Skin of body (tissue), 2 donors: Measurements from ENCODE around the gene CEP350. TPM values are rescaled to one million over a fixed set of nuclear protein-coding genes. Genes with fewer than 3 reads are reported as not detected.

ENCODE experiments used
- DNase-seq: peaks from one replicate; lab custom pipeline; 2025; lab: John Stamatoyannopoulos, UW
- total RNA-seq: library from RNA; depleted of rRNA; stranded (reverse); fragments of >200 nt; gene quantifications from one replicate; pipeline ENCODE4 v1.2.3, GENCODE V29; 2014

CEP350 gene, protein sequence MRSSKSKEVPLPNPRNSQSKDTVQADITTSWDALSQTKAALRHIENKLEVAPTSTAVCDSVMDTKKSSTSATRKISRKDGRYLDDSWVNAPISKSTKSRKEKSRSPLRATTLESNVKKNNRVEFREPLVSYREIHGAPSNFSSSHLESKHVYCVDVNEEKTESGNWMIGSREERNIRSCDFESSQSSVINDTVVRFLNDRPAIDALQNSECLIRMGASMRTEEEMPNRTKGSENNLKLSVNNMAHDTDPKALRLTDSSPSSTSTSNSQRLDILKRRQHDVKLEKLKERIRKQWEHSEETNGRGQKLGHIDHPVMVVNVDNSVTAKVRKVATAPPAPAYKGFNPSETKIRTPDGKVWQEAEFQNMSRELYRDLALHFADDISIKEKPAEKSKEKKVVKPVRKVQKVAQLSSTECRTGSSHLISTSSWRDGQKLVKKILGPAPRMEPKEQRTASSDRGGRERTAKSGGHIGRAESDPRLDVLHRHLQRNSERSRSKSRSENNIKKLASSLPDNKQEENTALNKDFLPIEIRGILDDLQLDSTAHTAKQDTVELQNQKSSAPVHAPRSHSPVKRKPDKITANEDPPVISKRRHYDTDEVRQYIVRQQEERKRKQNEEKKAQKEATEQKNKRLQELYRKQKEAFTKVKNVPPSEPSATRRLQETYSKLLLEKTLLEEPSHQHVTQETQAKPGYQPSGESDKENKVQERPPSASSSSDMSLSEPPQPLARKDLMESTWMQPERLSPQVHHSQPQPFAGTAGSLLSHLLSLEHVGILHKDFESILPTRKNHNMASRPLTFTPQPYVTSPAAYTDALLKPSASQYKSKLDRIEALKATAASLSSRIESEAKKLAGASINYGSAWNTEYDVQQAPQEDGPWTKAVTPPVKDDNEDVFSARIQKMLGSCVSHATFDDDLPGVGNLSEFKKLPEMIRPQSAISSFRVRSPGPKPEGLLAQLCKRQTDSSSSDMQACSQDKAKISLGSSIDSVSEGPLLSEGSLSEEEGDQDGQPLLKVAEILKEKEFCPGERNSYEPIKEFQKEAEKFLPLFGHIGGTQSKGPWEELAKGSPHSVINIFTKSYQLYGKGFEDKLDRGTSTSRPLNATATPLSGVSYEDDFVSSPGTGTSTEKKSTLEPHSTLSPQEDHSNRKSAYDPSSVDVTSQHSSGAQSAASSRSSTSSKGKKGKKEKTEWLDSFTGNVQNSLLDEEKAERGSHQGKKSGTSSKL (N-terminal part only)
- total RNA-seq = 69.0 TPM

DNA sequence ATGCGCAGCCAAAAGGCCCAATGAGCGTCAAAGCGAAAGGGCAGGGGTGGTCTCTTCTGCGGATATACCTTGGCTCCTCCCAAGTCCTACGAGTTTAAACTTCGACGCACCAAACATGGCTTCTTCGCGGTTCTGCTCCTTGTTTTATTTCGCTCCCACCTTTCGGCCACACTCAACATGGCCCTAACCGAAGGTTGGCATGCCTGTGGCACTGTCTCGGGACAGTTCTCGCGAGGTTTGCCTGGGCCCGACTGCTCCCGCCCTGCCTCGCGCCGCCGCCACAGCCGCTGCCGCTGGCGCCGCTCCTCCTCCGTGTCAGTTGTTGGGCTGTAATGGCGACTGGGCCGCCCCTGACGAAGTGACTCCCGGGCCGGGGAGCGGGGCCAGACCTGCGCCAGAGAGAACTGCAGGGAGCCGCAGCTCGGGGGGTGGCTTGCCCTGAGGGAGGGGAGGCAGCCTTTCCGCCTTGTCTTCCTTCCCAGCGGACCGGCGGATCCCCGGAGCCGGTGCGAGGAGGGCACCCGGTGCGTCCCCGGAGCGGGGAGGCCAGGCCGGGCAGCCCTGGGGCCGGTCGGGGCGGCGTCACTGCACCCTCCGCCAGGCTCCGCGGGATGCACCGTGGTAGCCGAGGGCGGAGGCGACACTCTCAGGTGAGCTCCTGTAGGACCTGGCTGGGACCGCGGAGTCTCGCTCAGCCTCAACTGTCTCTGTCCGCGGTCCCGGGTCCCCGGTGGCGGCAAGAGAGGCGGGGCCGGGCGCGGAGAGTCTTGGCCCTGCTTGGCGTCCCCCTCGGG is at the start of gene CEP350:
TSS of gene CEP350 (plus strand) at position 318 of the 794 bp plus-strand sequence. CDS start 31,372 bp downstream, outside the sequence.
- DNase-seq = peak; percentile 99

DNA sequence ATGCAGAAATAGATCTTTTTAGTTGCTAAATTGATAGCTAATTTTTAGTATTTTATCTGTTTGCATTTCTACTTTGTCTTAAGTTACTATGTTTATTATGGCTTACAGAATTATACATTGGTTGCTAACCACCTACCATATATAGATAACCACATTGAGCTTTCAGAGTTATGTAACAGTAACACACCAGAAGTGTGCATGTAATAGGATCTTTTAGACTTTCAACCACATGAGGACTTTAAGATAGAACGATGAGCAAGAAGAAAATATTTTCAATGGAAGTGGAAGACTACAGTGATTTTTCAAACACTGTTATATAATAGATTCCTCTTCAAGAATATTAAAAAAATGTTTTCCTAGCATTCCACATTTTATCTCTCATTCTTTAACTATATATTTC is 43.7 kb upstream of the CEP350 start:
- DNase-seq = no peak

DNA sequence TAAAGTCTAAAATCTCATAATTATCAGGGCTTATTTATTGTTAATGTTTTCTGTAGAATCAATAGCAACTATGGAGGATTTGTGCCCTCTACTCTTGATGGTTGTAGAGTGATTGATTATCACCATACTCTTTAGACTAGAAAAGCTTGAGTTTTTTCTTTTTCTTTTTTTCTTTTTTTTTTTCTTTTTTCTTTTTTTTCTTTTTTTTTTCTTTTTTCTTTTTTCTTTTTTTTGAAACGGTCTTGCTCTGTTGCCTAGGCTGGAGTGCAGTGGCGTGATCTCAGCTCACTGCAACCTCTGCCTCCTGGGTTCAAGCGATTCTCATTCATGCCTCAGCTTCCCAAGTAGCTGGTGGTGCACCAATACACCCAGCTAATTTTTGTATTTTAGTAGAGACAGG is 42.8 kb upstream of the CEP350 start:
- DNase-seq = no peak

DNA sequence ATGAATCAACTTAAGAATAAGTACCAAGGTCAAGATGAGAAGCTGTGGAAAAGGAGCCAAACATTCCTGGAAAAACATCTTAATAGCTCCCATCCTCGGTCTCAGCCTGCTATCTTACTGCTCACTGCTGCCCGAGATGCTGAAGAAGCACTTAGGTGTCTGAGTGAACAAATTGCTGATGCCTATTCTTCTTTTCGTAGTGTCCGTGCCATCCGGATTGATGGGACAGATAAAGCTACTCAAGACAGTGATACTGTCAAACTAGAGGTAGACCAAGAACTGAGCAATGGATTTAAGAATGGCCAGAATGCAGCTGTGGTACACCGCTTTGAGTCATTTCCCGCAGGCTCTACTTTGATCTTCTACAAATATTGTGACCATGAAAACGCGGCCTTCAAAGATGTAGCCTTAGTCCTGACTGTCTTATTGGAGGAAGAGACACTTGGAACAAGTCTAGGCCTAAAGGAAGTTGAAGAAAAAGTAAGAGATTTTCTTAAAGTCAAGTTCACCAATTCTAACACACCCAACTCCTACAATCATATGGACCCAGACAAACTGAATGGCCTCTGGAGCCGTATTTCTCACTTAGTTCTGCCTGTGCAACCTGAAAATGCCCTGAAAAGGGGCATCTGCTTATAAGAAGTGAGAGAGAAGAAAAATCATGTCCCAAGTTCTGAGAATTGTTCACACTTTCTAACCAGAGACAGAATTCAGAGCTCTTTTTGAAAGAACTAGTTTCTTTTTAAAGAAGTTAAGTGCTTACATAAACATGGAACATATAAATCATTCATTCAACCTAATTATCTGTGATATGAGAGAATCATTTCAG is 36.8 kb upstream of the CEP350 start:
- no peak for DNase-seq

DNA sequence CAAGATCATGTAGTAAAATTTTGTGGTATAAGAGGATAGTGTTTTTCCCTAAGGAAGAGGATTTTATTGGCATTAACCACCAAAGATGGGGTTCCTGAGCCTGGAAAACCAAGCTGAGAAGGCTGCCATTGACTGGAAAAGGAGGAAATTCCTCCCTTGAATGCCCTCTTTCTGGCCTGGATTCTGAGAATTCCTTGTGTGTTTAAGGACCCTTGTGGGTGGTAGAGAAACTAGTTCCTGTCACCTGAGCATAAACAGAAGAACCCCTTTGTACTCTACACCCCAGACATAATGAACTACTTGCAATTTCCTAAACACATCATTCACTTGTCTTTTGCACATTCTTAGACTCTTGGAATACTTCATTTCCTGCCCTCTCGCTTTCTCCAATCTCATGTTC is 33.1 kb upstream of the CEP350 start:
- DNase-seq = no peak

DNA sequence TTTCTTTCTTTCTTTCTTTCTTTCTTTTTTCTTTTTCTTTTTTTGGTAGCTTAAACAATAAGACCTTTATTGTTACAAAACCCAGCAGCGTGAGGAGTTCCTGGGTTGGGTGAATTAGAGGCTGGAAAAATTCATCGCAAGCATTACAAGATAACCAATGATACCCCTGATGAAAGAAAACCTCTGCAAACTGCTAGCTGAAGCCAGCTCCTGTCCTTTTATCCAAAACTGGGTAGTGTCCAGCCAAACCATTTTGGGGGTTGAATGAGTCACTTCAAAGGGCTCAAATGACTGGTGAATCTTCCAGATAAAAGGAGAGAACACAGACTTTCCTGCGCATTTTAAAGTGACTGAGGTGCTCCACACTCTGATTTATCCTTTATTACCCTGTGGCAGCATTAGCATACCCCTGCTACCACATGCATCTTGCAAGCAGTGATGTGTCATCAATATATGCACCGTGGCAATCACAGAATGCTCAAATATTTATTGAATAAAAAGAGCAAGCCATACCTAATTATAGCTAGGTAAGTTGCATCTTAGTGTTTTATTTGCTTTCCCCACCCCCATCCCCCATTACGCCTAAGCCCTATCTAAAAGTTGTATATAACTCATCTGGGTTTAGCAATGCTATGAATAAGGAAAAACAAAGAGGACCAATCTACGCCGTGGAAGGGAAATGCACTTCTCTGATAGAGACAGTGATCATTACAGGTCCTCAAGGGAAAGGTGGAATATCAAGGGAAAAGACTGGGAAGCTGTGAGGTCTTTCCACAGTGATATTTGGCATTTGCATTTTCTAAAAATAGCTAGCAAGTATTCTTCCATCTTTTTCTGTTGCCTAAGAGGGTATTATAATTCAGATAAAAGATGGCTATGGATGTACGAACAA is 32.4 kb upstream of the CEP350 start:
- DNase-seq = no peak

DNA sequence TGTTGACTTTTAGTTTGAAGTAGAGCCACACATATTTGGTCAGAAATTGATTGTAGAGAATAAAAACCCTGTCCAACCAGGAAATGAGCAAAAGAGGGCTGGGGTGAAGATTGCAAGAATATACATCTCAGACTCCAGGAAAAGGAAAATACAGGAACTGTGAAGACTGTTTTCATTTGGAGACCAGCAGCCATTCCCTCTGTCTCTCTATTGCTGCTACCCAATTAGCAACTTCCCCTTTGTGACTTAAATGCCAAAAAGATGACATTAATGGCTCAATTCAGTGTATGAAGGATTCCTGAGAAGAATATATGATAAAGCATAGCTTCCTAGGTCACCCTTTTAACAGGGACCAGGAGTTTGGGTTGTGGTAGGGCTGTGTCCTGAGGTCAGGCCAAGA is 31.6 kb upstream of the CEP350 start:
- DNase-seq = peak; percentile 2

DNA sequence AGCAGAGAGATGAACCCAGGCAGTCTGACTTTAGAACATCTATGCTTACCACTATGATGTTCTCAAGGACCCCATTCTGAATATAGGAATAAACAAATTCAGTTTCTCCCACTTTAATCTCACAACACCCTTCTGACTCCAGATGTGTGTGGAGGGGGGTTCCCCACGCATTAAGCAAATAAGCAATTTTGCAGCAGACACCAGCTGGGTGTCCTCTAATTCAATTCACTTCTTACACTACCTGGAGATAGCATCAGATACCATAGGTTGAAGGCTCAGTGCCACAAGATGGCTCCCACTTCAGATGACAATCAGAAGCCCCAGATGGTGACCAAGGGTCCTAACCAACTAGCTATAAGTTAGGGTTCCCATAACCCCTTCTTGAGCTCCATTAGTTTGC is 30.3 kb upstream of the CEP350 start:
- DNase-seq = no peak

DNA sequence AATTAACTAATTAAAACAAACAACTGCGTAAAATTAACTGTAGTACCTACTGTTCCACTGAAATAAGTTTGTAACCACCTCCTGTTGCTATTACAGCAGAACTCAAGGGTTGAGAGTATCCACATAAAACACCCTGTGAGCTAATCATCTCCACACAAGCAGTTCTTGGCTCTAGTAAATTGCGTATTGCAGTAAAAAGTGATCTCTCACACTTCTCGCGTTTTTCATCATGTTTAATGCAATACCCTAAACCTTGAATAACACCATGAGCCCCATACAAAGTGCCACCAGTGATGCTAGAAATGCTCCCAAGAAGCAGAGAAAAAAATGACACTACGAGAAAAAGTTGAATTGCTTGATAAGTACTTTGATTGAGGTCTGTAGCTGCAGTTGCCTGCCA is 29.3 kb upstream of the CEP350 start:
- DNase-seq = no peak

DNA sequence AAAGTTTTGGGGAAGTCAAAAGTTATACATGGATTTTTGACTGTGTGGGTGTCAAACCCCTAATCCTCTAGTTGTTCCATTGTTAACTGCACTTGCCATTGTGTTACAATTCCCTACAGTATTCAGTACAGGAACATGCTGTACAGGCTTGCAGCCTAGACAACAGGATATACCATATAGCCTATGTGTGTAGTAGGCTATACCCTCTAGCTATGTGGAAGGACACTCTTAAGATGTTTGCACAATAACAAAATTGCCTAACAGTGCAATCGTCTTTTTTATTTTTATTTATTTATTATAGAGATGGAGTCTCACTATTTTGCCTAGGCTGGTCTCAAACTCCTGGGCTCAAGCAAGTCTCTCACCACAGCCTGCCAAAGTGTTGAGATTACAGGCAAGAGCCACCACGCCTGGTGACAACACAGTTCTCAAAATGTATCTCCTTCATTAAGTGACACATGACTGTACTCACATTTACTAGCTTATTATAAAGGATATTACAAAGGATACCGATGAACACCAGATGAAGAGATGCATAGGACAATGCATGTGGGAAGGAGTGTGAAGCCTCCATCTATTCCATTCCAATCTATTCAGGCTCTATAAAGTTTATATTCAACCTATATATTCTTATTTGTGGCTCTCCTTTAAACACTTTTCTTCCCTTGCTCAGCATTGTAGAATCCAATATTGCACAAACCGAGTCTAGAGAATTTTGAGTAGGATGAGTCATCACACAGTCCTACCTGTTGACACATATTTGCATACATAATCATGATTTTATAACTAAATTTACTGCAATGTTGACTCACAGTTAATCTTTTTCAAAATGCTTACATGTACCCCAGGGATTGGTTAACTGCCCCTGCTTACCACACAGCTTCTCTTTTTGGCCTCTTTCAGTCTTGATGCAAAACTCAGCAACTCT is 28.4 kb upstream of the CEP350 start:
- no peak for DNase-seq

DNA sequence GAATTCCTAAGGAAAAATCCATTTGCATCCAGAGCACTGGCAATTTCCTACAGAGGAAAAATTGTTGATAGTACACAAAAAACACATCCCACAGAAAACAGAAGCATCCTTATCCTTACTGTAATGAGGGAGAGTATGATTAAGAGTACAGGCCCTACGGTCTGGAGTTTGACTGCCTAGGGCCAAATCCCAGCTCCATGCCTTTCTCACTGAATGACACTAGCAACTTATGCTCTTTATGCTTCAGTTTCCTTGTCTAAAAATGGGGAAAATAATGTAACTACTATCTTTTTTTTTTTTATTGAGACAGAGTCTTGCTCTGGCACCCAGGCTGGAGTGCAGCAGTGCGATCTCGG is 27.8 kb upstream of the CEP350 start:
- DNase-seq = no peak

DNA sequence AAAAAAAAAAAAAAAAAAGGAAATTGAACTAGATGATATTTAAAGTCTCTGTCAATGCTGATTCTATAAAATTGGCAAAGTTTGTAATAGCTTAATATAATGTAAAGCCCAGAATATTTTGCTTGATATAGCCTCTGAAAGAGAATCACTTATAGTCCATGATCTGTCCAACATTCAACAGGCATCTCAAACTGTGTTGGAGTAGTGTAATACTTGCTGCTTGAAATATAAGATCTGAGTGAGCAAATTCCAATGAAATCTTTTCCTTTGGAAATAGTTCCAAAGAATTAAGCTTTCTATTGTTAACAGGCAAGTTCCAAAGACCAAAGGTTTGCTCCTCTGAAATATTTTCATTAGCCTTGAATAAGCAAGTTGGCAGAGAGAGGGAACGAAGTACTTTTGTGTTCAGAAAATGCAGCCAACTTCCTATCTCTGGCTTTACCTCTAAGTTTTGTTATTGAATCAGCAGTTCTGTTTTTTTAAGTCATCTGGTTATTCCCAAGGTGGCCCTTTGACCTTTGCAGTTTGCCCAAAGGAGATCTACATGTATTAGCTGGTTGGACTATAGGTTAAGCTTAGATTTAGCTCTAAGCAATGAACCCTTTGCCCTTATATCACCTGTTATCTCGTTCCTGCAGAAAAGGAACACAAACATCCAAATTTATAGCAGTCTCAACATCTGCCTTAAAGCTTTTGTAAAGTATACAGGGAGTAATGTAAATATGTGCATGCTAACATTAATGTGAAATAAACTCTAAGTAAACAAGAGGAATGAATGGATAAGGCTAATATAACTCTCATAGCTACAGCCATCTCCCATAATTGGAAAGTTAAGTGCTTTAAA is 24.4 kb upstream of the CEP350 start:
- DNase-seq = no peak

DNA sequence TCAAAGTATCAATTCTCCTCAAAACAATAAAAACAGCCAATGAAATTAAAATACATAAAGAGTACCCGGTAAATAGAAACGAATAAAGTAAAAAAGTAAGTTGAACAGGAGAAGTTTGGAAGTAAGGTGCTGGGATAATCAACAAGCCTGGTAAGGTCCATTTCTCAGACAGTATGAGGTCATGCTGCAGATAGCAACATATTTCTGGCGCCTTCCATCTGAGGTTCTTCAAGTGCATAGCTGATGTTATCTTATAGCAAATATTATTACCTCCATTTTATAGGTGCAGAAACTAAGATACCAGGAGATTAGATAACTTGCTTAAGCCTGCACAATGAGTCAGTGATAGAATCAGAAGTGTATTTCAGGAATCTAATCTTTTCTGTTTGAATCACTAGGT is 23.7 kb upstream of the CEP350 start:
- no peak for DNase-seq

DNA sequence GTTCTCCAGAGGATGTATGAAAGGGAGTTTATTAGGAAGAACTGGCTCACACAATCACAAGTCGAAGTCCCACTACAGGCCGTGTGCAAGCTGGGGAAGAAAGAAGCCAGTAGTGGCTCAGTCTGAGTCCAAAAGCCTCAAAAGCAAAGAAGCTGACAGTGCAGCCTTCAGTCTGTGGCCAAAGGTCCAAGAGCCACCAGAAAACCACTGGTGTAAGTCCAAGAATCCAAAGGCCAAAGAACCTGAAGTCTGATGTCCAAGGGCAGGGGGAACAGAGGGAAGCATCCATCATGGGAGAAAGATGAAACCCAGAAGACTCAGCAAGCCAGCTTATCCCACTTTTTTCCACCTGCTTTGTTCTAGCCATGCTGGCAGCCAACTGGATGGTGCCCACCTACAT is 21.4 kb upstream of the CEP350 start:
- no peak for DNase-seq

DNA sequence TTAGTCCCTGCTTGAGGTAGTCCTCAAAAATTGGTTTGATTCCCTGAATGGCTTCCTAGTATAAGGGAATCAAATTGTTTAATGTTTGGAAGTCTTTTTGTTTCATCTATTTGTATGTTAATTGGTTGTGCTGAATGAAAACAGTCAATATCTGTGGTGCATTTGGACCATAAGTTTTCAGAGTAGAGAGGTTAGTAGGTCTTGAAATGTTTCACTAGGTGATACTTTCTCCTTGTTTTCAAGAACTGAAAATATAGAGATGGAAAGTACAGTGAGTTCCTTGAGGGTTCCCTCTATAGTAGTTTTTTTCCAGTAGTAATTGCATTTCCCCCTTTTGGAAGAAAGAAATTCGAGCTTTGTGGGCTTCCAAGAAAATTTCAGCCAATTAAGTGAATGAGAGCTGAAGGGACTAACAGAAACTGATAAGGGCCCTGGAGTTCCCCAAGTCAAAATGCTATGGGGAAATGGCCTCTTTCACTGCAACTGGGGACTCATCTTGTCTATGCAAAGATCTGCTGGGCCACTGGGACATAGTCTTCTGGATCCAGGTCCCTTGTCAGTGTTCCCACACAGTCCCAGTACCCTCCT is 18.6 kb upstream of the CEP350 start:
- DNase-seq = no peak

DNA sequence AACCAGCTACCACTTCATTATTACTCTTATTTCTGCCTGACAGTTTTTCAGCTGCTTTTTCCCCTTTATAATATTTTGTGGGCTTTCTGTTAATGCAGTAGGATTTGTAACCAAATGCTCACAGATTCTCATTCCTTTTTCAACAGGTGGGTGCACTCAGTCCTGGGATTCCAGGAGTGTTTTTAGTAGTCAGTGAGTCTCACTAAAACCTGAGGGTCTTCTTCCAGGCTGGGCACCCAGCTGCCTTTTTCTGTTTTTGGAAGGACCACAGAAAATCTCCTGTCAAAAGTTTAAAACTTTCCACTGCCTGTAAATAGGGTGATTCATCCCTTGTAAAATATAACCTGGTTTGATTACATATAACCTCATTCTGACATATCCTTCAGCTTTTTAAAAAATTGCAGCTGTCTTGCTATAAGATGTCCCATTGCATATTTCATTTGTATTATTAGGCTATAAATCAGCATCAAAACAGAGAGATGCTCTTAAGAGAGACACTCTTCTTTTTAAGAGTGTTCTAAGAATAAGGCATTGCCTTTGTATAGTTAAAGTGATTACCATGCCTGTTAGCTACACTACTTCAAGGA is 16.8 kb upstream of the CEP350 start:
- DNase-seq = no peak
